Activated CD4-positive, alpha-beta T cell treated with anti-CD3 and anti-CD28 coated beads, Interleukin-2, amount 50 U/mL, for 24 hours (primary cell): ENCODE results near the gene CDC42EP1.
"Not testable (repeated sequence)": the region's sequence is repeated elsewhere in the genome, so short reads cannot be mapped to it uniquely, and the experiment has no call there.

Source experiments
- DNase-seq, 2 donors: peaks; one replicate each; pipeline ENCODE4 v3.0.0-alpha.2; 2020; ENCODE audit warnings: low read depth in 1 of 2, low spot score in 1 of 2

The CDC42EP1 gene

GRCh38 chr22:37559901-37560607, at the start of gene CDC42EP1:
CDC42EP1 (plus strand) TSS chr22:37560480; CDS start chr22:37566350, 5,870 bp downstream.
- no peak for DNase-seq

GRCh38 chr22:37511395-37512104, 48.7 kb upstream of the CDC42EP1 start:
- no peak for DNase-seq

- DNase-seq: no peak
Observed at GRCh38 chr22:37514526-37515051, 45.7 kb upstream of the CDC42EP1 start.

- DNase-seq: no peak
Observed at GRCh38 chr22:37515901-37516300, 44.4 kb upstream of the CDC42EP1 start.

- no peak for DNase-seq
Observed at GRCh38 chr22:37516456-37516855, 43.8 kb upstream of the CDC42EP1 start.

- no peak for DNase-seq
Observed at GRCh38 chr22:37517826-37518450, 42.3 kb upstream of the CDC42EP1 start.

- no peak for DNase-seq
Observed at GRCh38 chr22:37518509-37519267, 41.6 kb upstream of the CDC42EP1 start.

GRCh38 chr22:37519268-37520195, 40.7 kb upstream of the CDC42EP1 start, which contains the start of gene CARD10:
CARD10 (minus strand) TSS chr22:37519415; CDS start chr22:37519200, 215 bp downstream.
- no peak for DNase-seq

GRCh38 chr22:37520776-37521191, 39.5 kb upstream of the CDC42EP1 start:
- DNase-seq: no peak

GRCh38 chr22:37521236-37521739, 39.0 kb upstream of the CDC42EP1 start:
- DNase-seq: no peak

GRCh38 chr22:37522482-37522881, 37.8 kb upstream of the CDC42EP1 start:
- DNase-seq: no peak

- DNase-seq: no peak
Observed at GRCh38 chr22:37525073-37525745, 35.1 kb upstream of the CDC42EP1 start.

- DNase-seq: no peak
Observed at GRCh38 chr22:37525746-37526350, 34.4 kb upstream of the CDC42EP1 start.

- no peak for DNase-seq
Observed at GRCh38 chr22:37526376-37526775, 33.9 kb upstream of the CDC42EP1 start.

GRCh38 chr22:37527081-37527752, 33.1 kb upstream of the CDC42EP1 start:
- not testable (repeated sequence) for DNase-seq

GRCh38 chr22:37527952-37528351, 32.3 kb upstream of the CDC42EP1 start:
- DNase-seq: not testable (repeated sequence)

- no peak for DNase-seq
Observed at GRCh38 chr22:37529652-37530345, 30.5 kb upstream of the CDC42EP1 start.

- DNase-seq: no peak
Observed at GRCh38 chr22:37533995-37534394, 26.3 kb upstream of the CDC42EP1 start.
